Epithelial cell of proximal tubule (primary cell): ENCODE results near the gene ST6GALNAC3. TPM values are rescaled to one million over a fixed set of nuclear protein-coding genes. Genes with fewer than 3 reads are reported as not detected.

Source experiments
- DNase-seq: peaks from one replicate; pipeline ENCODE4 v3.0.0-alpha.2; 2011; ENCODE audit warnings: low read depth
- H3K4me3 ChIP-seq: 2 replicates; pipeline ENCODE4 v1.5.1; 2011; ENCODE audit warnings: low read depth, mild to moderate bottlenecking, low read length
- CTCF ChIP-seq: conservative IDR thresholded peaks from 2 replicates; pipeline ENCODE4 v1.5.1; 2012; ENCODE audit warnings: low read depth, mild to moderate bottlenecking, low read length
- total RNA-seq: library from RNA; depleted of rRNA; stranded (reverse); fragments of >200 nt; gene quantifications from 2 replicates; pipeline ENCODE4 v1.2.3, GENCODE V29; 2015

ST6GALNAC3 gene
- total RNA-seq, 1 donor from 2014 or later = 0.75 TPM

- DNase-seq = no peak
- TF ChIP-seq CTCF = no peak
- no peak overlapping the region for H3K4me3 ChIP-seq
These were observed 182.0 kb downstream of the ST6GALNAC3 start for GRCh38 chr1:76256289-76257223.

- no peak overlapping the region for H3K4me3 ChIP-seq
- TF ChIP-seq CTCF = no peak
These were observed 183.3 kb downstream of the ST6GALNAC3 start for GRCh38 chr1:76257823-76258222.

GRCh38 chr1:76259270-76259669 is 184.7 kb downstream of the ST6GALNAC3 start:
- no peak for TF ChIP-seq CTCF
- no peak for DNase-seq
- H3K4me3 ChIP-seq = no peak overlapping the region

More at GRCh38 chr1:76257823-76258222, 183.3 kb downstream of the ST6GALNAC3 start:
- DNase-seq = no peak

GRCh38 chr1:76260279-76260678 is 185.7 kb downstream of the ST6GALNAC3 start:
- no peak for DNase-seq
- no peak for TF ChIP-seq CTCF
- H3K4me3 ChIP-seq = no peak overlapping the region

GRCh38 chr1:76262601-76263000 is 188.1 kb downstream of the ST6GALNAC3 start:
- no peak for TF ChIP-seq CTCF
- no peak overlapping the region for H3K4me3 ChIP-seq
- no peak for DNase-seq

- no peak for DNase-seq
- no peak overlapping the region for H3K4me3 ChIP-seq
- TF ChIP-seq CTCF = no peak
These were observed 190.1 kb downstream of the ST6GALNAC3 start for GRCh38 chr1:76264642-76265041.

- H3K4me3 ChIP-seq = no peak overlapping the region
- DNase-seq = no peak
- no peak for TF ChIP-seq CTCF
These were observed 192.2 kb downstream of the ST6GALNAC3 start for GRCh38 chr1:76266762-76267161.
